Measurements from ENCODE around the gene UBE2H.

- no peak for TF ChIP-seq EZH2phosphoT487 (conservative IDR thresholded peaks at IDR 0.05; ENCODE audit: low read length)
- TF ChIP-seq CTCF (IDR thresholded peaks at IDR 0.05; ENCODE audit: insufficient read depth, low read length, poor library complexity, severe bottlenecking) = no peak
Measured at GRCh38 chr7:129959471-129960203, 6.9 kb upstream of the UBE2H start.
